B cell (primary cell): ENCODE results near the gene EEF1E1. TPM values are rescaled to one million over a fixed set of nuclear protein-coding genes. Genes with fewer than 3 reads are reported as not detected.

ENCODE experiments used
- ATAC-seq: fragments of 200-7000 bp; cut with Tn5 transposase; one replicate; pipeline ENCODE4 v1.10.0; 2021; ENCODE audit warnings: low read depth, mild to moderate bottlenecking, moderate number of reproducible peaks, moderate library complexity
- CTCF ChIA-PET: fragments of 350-600 bp; sonication (Branson Sonifier 250); formaldehyde crosslinking; loops from one replicate; lab custom pipeline; 2021; ENCODE audit warnings: antibody characterized with exemption, inconsistent platforms; lab: Charles Lee
- POLR2A ChIA-PET: fragments of 350-600 bp; sonication (Branson Sonifier 250); formaldehyde crosslinking; loops from one replicate; lab custom pipeline; 2021; ENCODE audit warnings: antibody characterized with exemption; lab: Charles Lee
- DNase-seq: peaks from one replicate; pipeline ENCODE4 v3.0.0; 2013
- H2AFZ ChIP-seq: 2 replicates; pipeline ENCODE4 v1.6.1; 2012; ENCODE audit warnings: mild to moderate bottlenecking, low read depth, low read length; ENCODE audit not compliant: insufficient read depth, poor library complexity, severe bottlenecking
- H3K27ac ChIP-seq, 2 donors: 1 replicate in 1 of 2; 2 replicates in 1 of 2; pipeline ENCODE4 v1.5.1; 2012 to 2013; ENCODE audit warnings: low read length in 2 of 2, mild to moderate bottlenecking in 2 of 2, moderate library complexity in 1 of 2
- H3K27me3 ChIP-seq, 4 experiments: fragments of 200-600 bp in 1 of 4; sonication (generic) in 1 of 4; replicated peaks in 1 of 4; 1 replicate in 2 of 4; 2 replicates in 2 of 4; pipeline versions ENCODE4 v1.6.1 to v1.7.0; 2013 to 2016; ENCODE audit warnings: low read length in 3 of 4, mild to moderate bottlenecking in 2 of 4, mixed read lengths in 1 of 4, moderate library complexity in 1 of 4; ENCODE audit not compliant: insufficient read depth in 4 of 4, control insufficient read depth in 3 of 4; ENCODE audit errors: control extremely low read depth in 1 of 4
- H3K36me3 ChIP-seq, 2 experiments: replicated peaks in 1 of 2; 1 replicate in 1 of 2; 2 replicates in 1 of 2; pipeline versions ENCODE4 v1.6.1 to v1.7.1; 2013; ENCODE audit warnings: low read length in 1 of 2; ENCODE audit not compliant: insufficient read depth in 2 of 2, control insufficient read depth in 1 of 2; ENCODE audit errors: control extremely low read depth in 1 of 2, extremely low read depth in 1 of 2
- H3K4me1 ChIP-seq, 2 donors: fragments of 200-600 bp in 1 of 2; sonication (generic) in 1 of 2; 1 replicate in 1 of 2; 2 replicates in 1 of 2; pipeline versions ENCODE4 v1.5.1 to v1.6.1; 2013 to 2017; ENCODE audit warnings: low read length in 2 of 2; ENCODE audit not compliant: control insufficient read depth in 2 of 2, insufficient read depth in 2 of 2
- H3K4me2 ChIP-seq: replicated peaks from 2 replicates; pipeline ENCODE3; 2012; ENCODE audit warnings: mild to moderate bottlenecking, low read depth, low read length; ENCODE audit not compliant: poor library complexity, severe bottlenecking
- H3K4me3 ChIP-seq, 5 experiments: fragments of 200-600 bp in 1 of 5; sonication (generic) in 1 of 5; 1 replicate in 3 of 5; 2 replicates in 2 of 5; pipeline versions ENCODE4 v1.5.1 to v1.7.0; 2011 to 2016; ENCODE audit warnings: low read length in 4 of 5, mild to moderate bottlenecking in 4 of 5, low read depth in 2 of 5, control low read depth in 1 of 5, moderate library complexity in 1 of 5; ENCODE audit not compliant: insufficient read depth in 1 of 5; ENCODE audit errors: control extremely low read depth in 1 of 5, extremely low read depth in 1 of 5
- H3K79me2 ChIP-seq: fragments of 200-600 bp; sonication (generic); one replicate; pipeline ENCODE4 v1.6.0; 2016; ENCODE audit warnings: low read length; ENCODE audit not compliant: control insufficient read depth, insufficient read depth
- H3K9ac ChIP-seq: fragments of 200-600 bp; sonication (generic); 2 replicates; pipeline ENCODE4 v1.6.1; 2017; ENCODE audit warnings: mild to moderate bottlenecking, low read length, moderate library complexity
- H3K9me3 ChIP-seq, 3 donors: one replicate each; pipeline versions ENCODE4 v1.6.1 to v1.7.1; 2013; ENCODE audit warnings: low read length in 2 of 3; ENCODE audit not compliant: control insufficient read depth in 2 of 3, insufficient read depth in 1 of 3; ENCODE audit errors: control extremely low read depth in 1 of 3
- H4K20me1 ChIP-seq: 2 replicates; pipeline ENCODE4 v1.6.0; 2012; ENCODE audit warnings: mild to moderate bottlenecking, low read length; ENCODE audit not compliant: insufficient read depth, control insufficient read depth, poor library complexity, severe bottlenecking
- H3K27ac Mint-ChIP-seq: one replicate; pipeline ENCODE4 v1.8.0; 2021; ENCODE audit warnings: mixed read lengths
- H3K27me3 Mint-ChIP-seq: one replicate; pipeline ENCODE4 v1.8.0; 2021; ENCODE audit warnings: mixed read lengths
- H3K4me1 Mint-ChIP-seq: one replicate; pipeline ENCODE4 v1.8.0; 2021; ENCODE audit warnings: mixed read lengths
- H3K4me3 Mint-ChIP-seq: one replicate; pipeline ENCODE4 v1.8.0; 2021; ENCODE audit warnings: mixed read lengths
- H3K9me3 Mint-ChIP-seq: one replicate; pipeline ENCODE4 v1.8.0; 2022; ENCODE audit warnings: mixed read lengths; ENCODE audit not compliant: insufficient read depth
- EZH2 ChIP-seq: IDR thresholded peaks from 2 replicates; pipeline ENCODE4 v1.6.1; 2012; ENCODE audit warnings: borderline replicate concordance, low read depth, mild to moderate bottlenecking, moderate library complexity, low read length; ENCODE audit not compliant: insufficient read depth, poor library complexity, severe bottlenecking
- WGBS: methylation state at CpG from one replicate; pipeline ENCODE4 v1.1.5; 2013; ENCODE audit warnings: missing lambda C conversion rate; ENCODE audit not compliant: insufficient coverage; 5-methylcytosine and 5-hydroxymethylcytosine counted together
- intact Hi-C: fragments of 100-400 bp; cut with micrococcal nuclease; formaldehyde crosslinking; loops from one replicate; pipeline ENCODE4 v1.10.0; 2022
- polyA plus RNA-seq: library from polyadenylated mRNA; depleted of rRNA; stranded (reverse); fragments of >200 nt; gene quantifications from 2 replicates; pipeline ENCODE4 v1.2.3, GENCODE V29; 2012
- total RNA-seq, 2 donors: library from RNA; stranded (reverse); fragments of 120-200 nt in 1 of 2; gene quantifications; 1 replicate in 1 of 2; 2 replicates in 1 of 2; pipeline versions ENCODE4 v1.2.3 to v1.2.4, GENCODE V29; 2013 to 2022
- TF ChIP-seq, protein P1 (sequence below): fragments of 200-600 bp; IDR thresholded peaks from one replicate; pipeline ENCODE4 v1.8.0; 2022; ENCODE audit warnings: antibody characterized with exemption, mild to moderate bottlenecking

EEF1E1 gene
- total and polyA plus RNA-seq, 2 donors (not counting 1 experiment from before 2014, with no cell fraction given), result 20.1 to 23.1 TPM

DNA sequence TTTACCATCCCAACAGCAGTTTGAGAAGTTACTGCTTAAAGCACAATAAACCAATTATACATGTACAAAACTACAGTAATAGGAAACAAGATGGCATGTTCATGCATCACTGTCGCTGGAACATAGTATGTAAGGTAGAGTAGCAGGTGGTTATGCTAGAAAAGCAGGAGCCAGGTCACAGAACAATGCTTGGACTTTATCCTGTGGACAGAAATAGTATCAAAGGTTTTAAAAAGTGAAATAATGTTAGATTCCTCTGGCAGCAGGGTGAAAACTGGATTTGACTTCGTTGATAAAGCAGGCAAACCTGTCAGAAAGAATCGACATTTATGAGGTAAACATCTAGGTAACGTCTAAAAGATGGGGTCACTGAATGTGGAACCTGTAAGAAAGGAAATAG lies 40.6 kb downstream of the EEF1E1 start:
- Mint-ChIP-seq H3K27me3 (no peaks in the 10 kb centered on the region), H3K27ac (no peak overlapping the region), H3K9me3 (no peaks in the 10 kb centered on the region), H3K4me1 (peaks cover 21% of the 10 kb centered on the region), H3K4me3 (no peak overlapping the region)
- POLR2A ChIA-PET, result no interaction called here
- no peaks in the 10 kb centered on the region for H3K9me3 ChIP-seq
- 100% methylated on average over 4 of the region's 4 CpGs for WGBS
- ATAC-seq, result no peak
- no peak overlapping the region for H3K4me2 ChIP-seq
- H3K4me3 ChIP-seq, result no peak overlapping the region
- no peaks in the 10 kb centered on the region for H4K20me1 ChIP-seq
- H3K79me2 ChIP-seq, result peaks cover 10% of the 10 kb centered on the region
- H3K9ac ChIP-seq, result no peak overlapping the region
- peaks cover 8 to 21% of the 10 kb centered on the region in 2 experiments for H3K36me3 ChIP-seq
- H3K27me3 ChIP-seq, result no peaks in the 10 kb centered on the region
- H3K27ac ChIP-seq, result no peak overlapping the region
- H3K4me1 ChIP-seq, result peaks cover 7 to 15% of the 10 kb centered on the region in 2 donors
- H2AFZ ChIP-seq, result no peak overlapping the region
- no peak for TF ChIP-seq EZH2
- TF ChIP-seq, protein P1, sequence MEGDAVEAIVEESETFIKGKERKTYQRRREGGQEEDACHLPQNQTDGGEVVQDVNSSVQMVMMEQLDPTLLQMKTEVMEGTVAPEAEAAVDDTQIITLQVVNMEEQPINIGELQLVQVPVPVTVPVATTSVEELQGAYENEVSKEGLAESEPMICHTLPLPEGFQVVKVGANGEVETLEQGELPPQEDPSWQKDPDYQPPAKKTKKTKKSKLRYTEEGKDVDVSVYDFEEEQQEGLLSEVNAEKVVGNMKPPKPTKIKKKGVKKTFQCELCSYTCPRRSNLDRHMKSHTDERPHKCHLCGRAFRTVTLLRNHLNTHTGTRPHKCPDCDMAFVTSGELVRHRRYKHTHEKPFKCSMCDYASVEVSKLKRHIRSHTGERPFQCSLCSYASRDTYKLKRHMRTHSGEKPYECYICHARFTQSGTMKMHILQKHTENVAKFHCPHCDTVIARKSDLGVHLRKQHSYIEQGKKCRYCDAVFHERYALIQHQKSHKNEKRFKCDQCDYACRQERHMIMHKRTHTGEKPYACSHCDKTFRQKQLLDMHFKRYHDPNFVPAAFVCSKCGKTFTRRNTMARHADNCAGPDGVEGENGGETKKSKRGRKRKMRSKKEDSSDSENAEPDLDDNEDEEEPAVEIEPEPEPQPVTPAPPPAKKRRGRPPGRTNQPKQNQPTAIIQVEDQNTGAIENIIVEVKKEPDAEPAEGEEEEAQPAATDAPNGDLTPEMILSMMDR, result no peak
- intact Hi-C loops, result no loop called here
- no peak for DNase-seq
- CTCF ChIA-PET, result interaction anchor here (1.0 kb wide), 1 partner anchor 157 kb away, joined by 3 read pairs; no protein-coding TSS in a partner anchor

DNA sequence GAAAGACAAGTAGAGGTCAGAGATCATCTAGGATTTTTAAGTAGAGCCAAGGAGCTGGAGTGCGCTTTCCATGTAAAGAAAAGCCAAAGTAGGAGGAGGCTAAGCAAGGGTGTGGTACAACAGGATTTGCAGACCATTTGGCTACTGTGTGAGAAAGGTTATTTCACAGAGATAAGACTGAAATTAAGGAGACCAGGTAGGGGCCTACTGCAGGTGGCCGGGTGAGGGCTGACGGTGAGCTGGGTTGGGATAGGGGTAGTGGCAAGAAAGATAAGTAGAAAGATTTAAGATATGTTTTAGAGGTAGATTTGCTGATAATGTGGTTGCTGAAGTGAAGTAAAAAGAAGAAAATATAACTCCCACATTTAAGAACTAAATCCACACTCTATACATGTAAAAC lies 42.0 kb downstream of the EEF1E1 start:
- Mint-ChIP-seq H3K9me3 (no peaks in the 10 kb centered on the region), H3K4me1 (peaks cover 19% of the 10 kb centered on the region), H3K4me3 (no peak overlapping the region), H3K27me3 (no peaks in the 10 kb centered on the region), H3K27ac (no peak overlapping the region)
- Histone ChIP-seq H3K36me3 (peaks cover 8 to 31% of the 10 kb centered on the region in 2 experiments), H3K9ac (no peak overlapping the region), H3K27me3 (no peaks in the 10 kb centered on the region), H4K20me1 (no peaks in the 10 kb centered on the region), H3K9me3 (no peaks in the 10 kb centered on the region), H3K4me1 (peaks cover 7 to 15% of the 10 kb centered on the region in 2 donors), H3K4me2 (no peak overlapping the region), H3K4me3 (no peak overlapping the region), H3K27ac (no peak overlapping the region), H3K79me2 (peaks cover 17% of the 10 kb centered on the region), H2AFZ (no peak overlapping the region)
- ChIA-PET POLR2A (no interaction called here), CTCF (interaction anchor here (1.4 to 5.2 kb wide), 3 partner anchors 151 to 783 kb away, joined by 3 to 63 read pairs (median 9); no protein-coding TSS in a partner anchor)
- 100% methylated on average over 1 of the region's 3 CpGs for WGBS
- DNase-seq (no peak), ATAC-seq (no peak)
- intact Hi-C loops, result no loop called here
- TF ChIP-seq, protein P1, result no peak
- no peak for TF ChIP-seq EZH2
